Measurements from ENCODE around the gene LACC1. TPM values are rescaled to one million over a fixed set of nuclear protein-coding genes. Genes with fewer than 3 reads are reported as not detected.

Gene LACC1
- total and polyA plus RNA-seq, 10 of the 15 experiments (the other 5 are each of a cell fraction or from before 2014, with no cell fraction given): 0.03 to 3.7 (median 3.0) TPM

DNA sequence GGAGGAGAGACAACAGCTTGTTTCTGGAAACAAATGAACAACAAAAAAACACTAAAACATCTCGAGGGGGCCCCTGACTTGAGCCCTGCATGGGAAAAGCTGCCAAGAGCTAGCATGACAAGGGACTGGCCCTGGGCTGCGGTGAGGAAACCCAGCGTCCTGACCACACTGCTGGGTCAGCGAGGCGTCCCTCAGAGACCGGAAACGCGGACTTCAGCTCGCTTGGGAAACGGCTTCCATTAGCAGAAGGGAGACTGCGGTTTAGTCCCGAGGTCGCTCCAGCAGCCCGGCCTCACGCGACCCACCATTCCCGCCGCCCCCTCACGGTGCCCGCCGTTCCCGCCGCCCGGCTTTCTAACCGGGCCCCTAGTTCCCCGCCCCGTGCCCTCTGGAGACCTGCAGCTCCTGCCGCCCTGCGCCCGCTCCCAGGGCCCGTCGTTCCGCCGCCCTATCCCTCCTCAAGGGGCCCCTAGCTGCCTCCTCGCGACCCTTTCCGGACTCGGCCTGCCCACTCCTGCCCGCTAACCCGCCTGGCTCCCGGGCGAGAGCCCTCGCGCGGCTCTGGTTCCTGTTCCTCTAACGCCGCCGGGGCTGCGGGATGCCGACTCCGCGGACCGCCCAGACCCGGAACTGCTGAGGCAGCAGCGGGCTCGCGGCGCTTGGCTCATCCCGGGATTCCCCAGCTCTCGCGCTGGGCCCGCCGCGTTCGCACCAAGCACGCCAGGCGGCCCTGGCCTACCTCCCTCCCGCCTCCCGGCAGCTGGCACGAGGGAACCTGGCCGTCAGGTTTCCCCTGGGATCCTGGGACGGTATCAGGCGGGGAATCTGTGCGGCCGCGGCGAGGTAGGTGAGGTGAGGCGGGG lies 581 bp upstream of the LACC1 start, which contains the start of gene CCDC122 (continued):
- TF ChIP-seq, protein P1, sequence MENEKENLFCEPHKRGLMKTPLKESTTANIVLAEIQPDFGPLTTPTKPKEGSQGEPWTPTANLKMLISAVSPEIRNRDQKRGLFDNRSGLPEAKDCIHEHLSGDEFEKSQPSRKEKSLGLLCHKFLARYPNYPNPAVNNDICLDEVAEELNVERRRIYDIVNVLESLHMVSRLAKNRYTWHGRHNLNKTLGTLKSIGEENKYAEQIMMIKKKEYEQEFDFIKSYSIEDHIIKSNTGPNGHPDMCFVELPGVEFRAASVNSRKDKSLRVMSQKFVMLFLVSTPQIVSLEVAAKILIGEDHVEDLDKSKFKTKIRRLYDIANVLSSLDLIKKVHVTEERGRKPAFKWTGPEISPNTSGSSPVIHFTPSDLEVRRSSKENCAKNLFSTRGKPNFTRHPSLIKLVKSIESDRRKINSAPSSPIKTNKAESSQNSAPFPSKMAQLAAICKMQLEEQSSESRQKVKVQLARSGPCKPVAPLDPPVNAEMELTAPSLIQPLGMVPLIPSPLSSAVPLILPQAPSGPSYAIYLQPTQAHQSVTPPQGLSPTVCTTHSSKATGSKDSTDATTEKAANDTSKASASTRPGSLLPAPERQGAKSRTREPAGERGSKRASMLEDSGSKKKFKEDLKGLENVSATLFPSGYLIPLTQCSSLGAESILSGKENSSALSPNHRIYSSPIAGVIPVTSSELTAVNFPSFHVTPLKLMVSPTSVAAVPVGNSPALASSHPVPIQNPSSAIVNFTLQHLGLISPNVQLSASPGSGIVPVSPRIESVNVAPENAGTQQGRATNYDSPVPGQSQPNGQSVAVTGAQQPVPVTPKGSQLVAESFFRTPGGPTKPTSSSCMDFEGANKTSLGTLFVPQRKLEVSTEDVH (IDR thresholded peaks at IDR 0.05; ENCODE audit: low read depth, partially characterized antibody): no peak
- no peak for TF ChIP-seq EP300 (IDR thresholded peaks at IDR 0.05; ENCODE audit: borderline replicate concordance in 1 of 2, control insufficient read depth in 1 of 2, low read depth in 2 of 2, low read length in 2 of 2)
- TF ChIP-seq JUND (IDR thresholded peaks at IDR 0.05; ENCODE audit: low read depth, low read length): no peak
- TF ChIP-seq POLR2AphosphoS2 (IDR thresholded peaks at IDR 0.05; ENCODE audit: low read depth, low read length): no peak

DNA sequence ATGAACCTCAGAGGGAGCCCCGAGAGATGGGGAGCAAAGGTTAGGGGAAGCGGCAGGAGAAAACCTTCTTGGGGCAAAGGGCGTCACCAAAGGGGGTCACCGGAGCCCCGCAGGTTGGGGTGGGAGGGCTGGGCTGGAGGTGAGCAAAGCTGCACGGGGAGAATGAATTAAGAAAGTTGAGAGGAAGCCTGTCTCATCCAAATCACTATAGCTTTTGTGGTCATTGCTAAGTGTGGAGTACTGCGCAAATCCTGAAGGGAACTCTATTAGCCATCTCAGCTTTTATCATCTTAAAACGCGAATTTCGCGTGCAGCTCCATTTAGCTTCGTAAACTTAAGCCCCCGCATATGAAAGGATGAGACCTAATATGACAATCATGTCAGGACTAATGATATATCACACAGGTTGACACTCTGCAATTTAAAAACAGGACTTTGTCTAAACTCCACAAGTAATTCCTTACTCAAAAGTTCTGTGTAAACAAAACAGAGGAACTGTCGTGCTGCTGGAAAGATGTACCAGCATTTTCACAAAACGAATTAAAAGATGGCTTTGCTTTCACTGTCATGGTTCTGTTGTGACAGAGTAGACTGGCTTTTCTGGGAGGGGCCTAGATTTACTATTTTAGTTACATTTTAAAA lies 631 bp downstream of the LACC1 start:
- RAD21 ChIA-PET (ENCODE audit: unreplicated experiment): no interaction called here
- peak overlapping the region; percentile 73; the same call in 1 of the 2 replicates for H3K4me3 ChIP-seq
- in situ Hi-C loops (cut with MboI) (no loop called here), intact Hi-C loops (cut with micrococcal nuclease; ENCODE audit: unreplicated experiment) (no loop called here)
- CTCF ChIA-PET: no interaction called here
- H3K79me2 ChIP-seq (ENCODE audit: control insufficient read depth, insufficient read depth, low read length): no peaks in the 10 kb centered on the region
- DNase-seq (ENCODE audit: low read depth, low spot score): no peak
- H4K20me1 ChIP-seq (ENCODE audit: control insufficient read depth, insufficient read depth): no peaks in the 10 kb centered on the region
- no peak for ATAC-seq
- peak overlapping the region; percentile 85 for H3K9ac ChIP-seq (ENCODE audit: control insufficient read depth, insufficient read depth, low read length)
- H3K36me3 ChIP-seq (ENCODE audit: control insufficient read depth in 2 of 2, insufficient read depth in 2 of 2, low read length in 1 of 2): no peaks in the 10 kb centered on the region
- WGBS (ENCODE audit: insufficient coverage, insufficient replicate concordance, low lambda C conversion rate, missing lambda C conversion rate): 69% methylated on average over 15 of the region's 15 CpGs
- SMC1A ChIA-PET (ENCODE audit: uncharacterized antibody, unreplicated experiment): no interaction called here
- H3K4me1 ChIP-seq (ENCODE audit: control insufficient read depth, insufficient read depth, low read length): peaks cover 19% of the 10 kb centered on the region
- H3K27me3 ChIP-seq (replicated peaks in 1 of 2; ENCODE audit: control insufficient read depth in 2 of 2, insufficient read depth in 2 of 2, low read length in 1 of 2): no peaks in the 10 kb centered on the region
- peak overlapping the region; percentile 95 for H3K4me2 ChIP-seq (ENCODE audit: control insufficient read depth, insufficient read depth)
- POLR2A ChIA-PET: no interaction called here
- peak overlapping the region; percentile 94 for H2AFZ ChIP-seq (ENCODE audit: control insufficient read depth, low read depth, low read length)
- FAIRE-seq: peak; percentile 23
- H3K27ac ChIP-seq (ENCODE audit: control insufficient read depth, insufficient read depth): peak overlapping the region; percentile 85; the same call in 1 of the 2 replicates
- no peaks in the 10 kb centered on the region; the same call in 1 of the 3 replicates for H3K9me3 ChIP-seq (replicated peaks; ENCODE audit: control insufficient read depth, insufficient read depth, low read length)
- TF ChIP-seq, protein P2, sequence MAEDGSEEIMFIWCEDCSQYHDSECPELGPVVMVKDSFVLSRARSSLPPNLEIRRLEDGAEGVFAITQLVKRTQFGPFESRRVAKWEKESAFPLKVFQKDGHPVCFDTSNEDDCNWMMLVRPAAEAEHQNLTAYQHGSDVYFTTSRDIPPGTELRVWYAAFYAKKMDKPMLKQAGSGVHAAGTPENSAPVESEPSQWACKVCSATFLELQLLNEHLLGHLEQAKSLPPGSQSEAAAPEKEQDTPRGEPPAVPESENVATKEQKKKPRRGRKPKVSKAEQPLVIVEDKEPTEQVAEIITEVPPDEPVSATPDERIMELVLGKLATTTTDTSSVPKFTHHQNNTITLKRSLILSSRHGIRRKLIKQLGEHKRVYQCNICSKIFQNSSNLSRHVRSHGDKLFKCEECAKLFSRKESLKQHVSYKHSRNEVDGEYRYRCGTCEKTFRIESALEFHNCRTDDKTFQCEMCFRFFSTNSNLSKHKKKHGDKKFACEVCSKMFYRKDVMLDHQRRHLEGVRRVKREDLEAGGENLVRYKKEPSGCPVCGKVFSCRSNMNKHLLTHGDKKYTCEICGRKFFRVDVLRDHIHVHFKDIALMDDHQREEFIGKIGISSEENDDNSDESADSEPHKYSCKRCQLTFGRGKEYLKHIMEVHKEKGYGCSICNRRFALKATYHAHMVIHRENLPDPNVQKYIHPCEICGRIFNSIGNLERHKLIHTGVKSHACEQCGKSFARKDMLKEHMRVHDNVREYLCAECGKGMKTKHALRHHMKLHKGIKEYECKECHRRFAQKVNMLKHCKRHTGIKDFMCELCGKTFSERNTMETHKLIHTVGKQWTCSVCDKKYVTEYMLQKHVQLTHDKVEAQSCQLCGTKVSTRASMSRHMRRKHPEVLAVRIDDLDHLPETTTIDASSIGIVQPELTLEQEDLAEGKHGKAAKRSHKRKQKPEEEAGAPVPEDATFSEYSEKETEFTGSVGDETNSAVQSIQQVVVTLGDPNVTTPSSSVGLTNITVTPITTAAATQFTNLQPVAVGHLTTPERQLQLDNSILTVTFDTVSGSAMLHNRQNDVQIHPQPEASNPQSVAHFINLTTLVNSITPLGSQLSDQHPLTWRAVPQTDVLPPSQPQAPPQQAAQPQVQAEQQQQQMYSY (CRISPR knock-in tag; IDR thresholded peaks at IDR 0.05): no peak
- TF ChIP-seq YY1 (IDR thresholded peaks at IDR 0.05; ENCODE audit: low read depth, low read length): no peak
- TF ChIP-seq ZBED1 (IDR thresholded peaks at IDR 0.05; ENCODE audit: borderline replicate concordance): no peak
- no peak for TF ChIP-seq BMI1 (IDR thresholded peaks at IDR 0.05; ENCODE audit: borderline replicate concordance)
- TF ChIP-seq HDAC2 (IDR thresholded peaks at IDR 0.05): no peak
- TF ChIP-seq, protein P3, sequence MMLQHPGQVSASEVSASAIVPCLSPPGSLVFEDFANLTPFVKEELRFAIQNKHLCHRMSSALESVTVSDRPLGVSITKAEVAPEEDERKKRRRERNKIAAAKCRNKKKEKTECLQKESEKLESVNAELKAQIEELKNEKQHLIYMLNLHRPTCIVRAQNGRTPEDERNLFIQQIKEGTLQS (IDR thresholded peaks at IDR 0.05; ENCODE audit: borderline replicate concordance, extremely low read depth, low read depth, low read length): no peak
- no peak for TF ChIP-seq FOS (IDR thresholded peaks at IDR 0.05; ENCODE audit: borderline replicate concordance, extremely low read depth, insufficient read length)
- TF ChIP-seq EGR1 (IDR thresholded peaks at IDR 0.05; ENCODE audit: borderline replicate concordance in 1 of 2, low read depth in 2 of 2, low read length in 2 of 2): no peak
- no peak for TF ChIP-seq SMC3 (IDR thresholded peaks at IDR 0.05; ENCODE audit: borderline replicate concordance, low read length)
- BruUV-seq (replicated peaks): no TSS peak

Data from GM12878 (cell line).